Aorta (tissue), 5 donors: ENCODE measurements around the gene YAE1. TPM values are rescaled to one million over a fixed set of nuclear protein-coding genes. Genes with fewer than 3 reads are reported as not detected.

Source experiments
- ATAC-seq: fragments of 200-7000 bp; cut with Tn5 transposase; one replicate; pipeline ENCODE4 v1.9.1; 2022; ENCODE audit warnings: moderate library complexity; ENCODE audit not compliant: low FRiP score
- DNase-seq, 2 donors: peaks; one replicate each; pipeline ENCODE4 v3.0.0-alpha.2; 2020
- H3K27ac ChIP-seq, 2 donors: one replicate each; pipeline ENCODE4 v1.5.1; 2013; ENCODE audit warnings: low read length in 2 of 2, mild to moderate bottlenecking in 2 of 2, moderate library complexity in 2 of 2, control low read depth in 1 of 2, inconsistent platforms in 1 of 2, low read depth in 1 of 2
- H3K27me3 ChIP-seq, 2 donors: one replicate each; pipeline ENCODE4 v1.6.1; 2013; ENCODE audit warnings: control low read depth in 1 of 2, low read length in 1 of 2, mild to moderate bottlenecking in 1 of 2, moderate library complexity in 1 of 2; ENCODE audit not compliant: insufficient read depth in 2 of 2, control insufficient read depth in 1 of 2
- H3K36me3 ChIP-seq, 2 donors: one replicate each; pipeline ENCODE4 v1.6.1; 2013; ENCODE audit warnings: control low read depth in 1 of 2, low read length in 1 of 2, mild to moderate bottlenecking in 1 of 2; ENCODE audit not compliant: insufficient read depth in 2 of 2, control insufficient read depth in 1 of 2
- H3K4me1 ChIP-seq, 2 donors: one replicate each; pipeline ENCODE4 v1.6.1; 2013; ENCODE audit warnings: low read length in 2 of 2, control low read depth in 1 of 2, mild to moderate bottlenecking in 1 of 2, moderate library complexity in 1 of 2; ENCODE audit not compliant: insufficient read depth in 2 of 2, control insufficient read depth in 1 of 2
- H3K4me3 ChIP-seq, 2 donors: one replicate each; pipeline ENCODE4 v1.5.1; 2013; ENCODE audit warnings: low read length in 2 of 2, control low read depth in 1 of 2, mild to moderate bottlenecking in 1 of 2
- H3K9me3 ChIP-seq: one replicate; pipeline ENCODE4 v1.6.1; 2013; ENCODE audit warnings: mild to moderate bottlenecking, low read length; ENCODE audit not compliant: control insufficient read depth
- WGBS, 2 donors: extraction: QIAGEN DNeasy Blood & Tissue Kit; methylation state at CpG; one replicate each; pipeline ENCODE4 v1.1.7; 2013; 5-methylcytosine and 5-hydroxymethylcytosine counted together
- intact Hi-C, 2 donors: fragments of 100-400 bp; cut with DNase I; formaldehyde crosslinking; loops; one replicate each; pipeline versions ENCODE4 v1.14.2 to v1.15.0; 2022
- polyA plus RNA-seq, 2 donors: library from polyadenylated mRNA; stranded (reverse); fragments of 200-250 nt; gene quantifications; one replicate each; pipeline ENCODE4 v1.2.3, GENCODE V29; 2013
- total RNA-seq, 2 donors: library from RNA; stranded (reverse); fragmentation: NEBNext Ultra II Directional; extraction: Animal tissue kit (Norgen Biotek cat#: 25700); gene quantifications; one replicate each; pipeline ENCODE4 v1.2.1, GENCODE V29; 2021
- donor health status: healthy with polysubstance abuse.
- donor health status: Bipolar disorder and iron deficiency.
- donor health status: DM: no; HTN: no; CAD: no.
- donor health status: DM: no; HTN: no; CAD: no.
- donor health status: DM: yes; HTN: yes; CAD: no.

The YAE1 gene
- total and polyA plus RNA-seq, 4 donors: 14.6 to 21.4 (median 18.3) TPM

- Histone ChIP-seq H3K4me1 (no peaks in the 10 kb centered on the region), H3K36me3 (no peaks in the 10 kb centered on the region), H3K27me3 (no peaks in the 10 kb centered on the region), H3K4me3 (no peak overlapping the region), H3K9me3 (no peaks in the 10 kb centered on the region), H3K27ac (no peak overlapping the region)
- no peak for DNase-seq
- intact Hi-C loops: no loop called here
- ATAC-seq: no peak
- WGBS, 2 donors: 16 to 19% methylated on average over 1 of the region's 1 CpG
Observed at GRCh38 chr7:39616138-39616537, 49.9 kb downstream of the YAE1 start.

- Histone ChIP-seq H3K4me1 (peaks cover 0 to 1% of the 10 kb centered on the region in 2 donors), H3K36me3 (no peaks in the 10 kb centered on the region), H3K9me3 (no peaks in the 10 kb centered on the region), H3K4me3 (no peak overlapping the region), H3K27ac (no peak overlapping the region), H3K27me3 (no peaks in the 10 kb centered on the region)
- DNase-seq: no peak
- intact Hi-C loops: no loop called here
- ATAC-seq: no peak
Observed at GRCh38 chr7:39617005-39617404, 50.8 kb downstream of the YAE1 start.

GRCh38 chr7:39618868-39619267 is 52.7 kb downstream of the YAE1 start:
- no peak for DNase-seq
- Histone ChIP-seq H3K4me3 (no peak overlapping the region), H3K27me3 (no peaks in the 10 kb centered on the region), H3K27ac (no peak overlapping the region), H3K4me1 (peaks cover 0 to 1% of the 10 kb centered on the region in 2 donors), H3K9me3 (no peaks in the 10 kb centered on the region), H3K36me3 (no peaks in the 10 kb centered on the region)
- intact Hi-C loops: no loop called here
- 84% methylated on average over 4 of the region's 4 CpGs for WGBS, 2 donors
- ATAC-seq: no peak

GRCh38 chr7:39620486-39620885 is 54.3 kb downstream of the YAE1 start:
- intact Hi-C loops: loop anchor here in 1 of 2 donors (5.0 kb wide), 2 partner anchors 38 to 112 kb away; no protein-coding TSS in a partner anchor
- H3K4me3 ChIP-seq: no peak overlapping the region
- no peak for ATAC-seq
- no peaks in the 10 kb centered on the region for H3K36me3 ChIP-seq
- no peak overlapping the region for H3K27ac ChIP-seq
- no peaks in the 10 kb centered on the region for H3K9me3 ChIP-seq
- H3K4me1 ChIP-seq: peaks cover 0 to 1% of the 10 kb centered on the region in 2 donors
- DNase-seq: no peak
- H3K27me3 ChIP-seq: no peaks in the 10 kb centered on the region

GRCh38 chr7:39621261-39621660 is 55.1 kb downstream of the YAE1 start:
- H3K9me3 ChIP-seq: no peaks in the 10 kb centered on the region
- H3K4me3 ChIP-seq: no peak overlapping the region
- peaks cover 0 to 1% of the 10 kb centered on the region in 2 donors for H3K4me1 ChIP-seq
- 63 to 82% methylated on average over 1 of the region's 1 CpG for WGBS, 2 donors
- no peaks in the 10 kb centered on the region for H3K27me3 ChIP-seq
- no peak for ATAC-seq
- DNase-seq: no peak
- no peak overlapping the region for H3K27ac ChIP-seq
- intact Hi-C loops: loop anchor here in 1 of 2 donors (5.0 kb wide), 2 partner anchors 39 to 111 kb away; no protein-coding TSS in a partner anchor
- H3K36me3 ChIP-seq: no peaks in the 10 kb centered on the region

GRCh38 chr7:39621784-39622411 is 55.7 kb downstream of the YAE1 start:
- WGBS, 2 donors: 87 to 88% methylated on average over 1 of the region's 1 CpG
- intact Hi-C loops: loop anchor here in 1 of 2 donors (5.0 kb wide), 2 partner anchors 40 to 110 kb away; no protein-coding TSS in a partner anchor

More at GRCh38 chr7:39621784-39622411, 55.7 kb downstream of the YAE1 start:
- Histone ChIP-seq H3K9me3 (no peaks in the 10 kb centered on the region), H3K4me1 (peaks cover 0 to 1% of the 10 kb centered on the region in 2 donors), H3K36me3 (no peaks in the 10 kb centered on the region), H3K27me3 (no peaks in the 10 kb centered on the region), H3K27ac (no peak overlapping the region), H3K4me3 (no peak overlapping the region)
- ATAC-seq (no peak), DNase-seq (no peak)

Other genes with a start within 250 kb of the YAE1 start
- 10 to 100 TPM; 16.4 to 22.1 TPM for gene RALA, start 57.2 kb downstream of the YAE1 start, total RNA-seq
- gene RALA, start 57.2 kb downstream of the YAE1 start, polyA plus RNA-seq: 10 to 100 TPM in 1 of 2 donors, 1 to 10 TPM in 1; 9.6 to 27.2 TPM